GM19455 (cell line): ENCODE results near the gene SLC9B1.
"Not testable (repeated sequence)": the region's sequence is repeated elsewhere in the genome, so short reads cannot be mapped to it uniquely, and the experiment has no call there.

ENCODE experiments used
- ATAC-seq: cut with Tn5 transposase; IDR thresholded peaks from one replicate; pipeline ENCODE4 v1.9.1; 2021; ENCODE audit not compliant: unreplicated experiment

SLC9B1 gene

DNA sequence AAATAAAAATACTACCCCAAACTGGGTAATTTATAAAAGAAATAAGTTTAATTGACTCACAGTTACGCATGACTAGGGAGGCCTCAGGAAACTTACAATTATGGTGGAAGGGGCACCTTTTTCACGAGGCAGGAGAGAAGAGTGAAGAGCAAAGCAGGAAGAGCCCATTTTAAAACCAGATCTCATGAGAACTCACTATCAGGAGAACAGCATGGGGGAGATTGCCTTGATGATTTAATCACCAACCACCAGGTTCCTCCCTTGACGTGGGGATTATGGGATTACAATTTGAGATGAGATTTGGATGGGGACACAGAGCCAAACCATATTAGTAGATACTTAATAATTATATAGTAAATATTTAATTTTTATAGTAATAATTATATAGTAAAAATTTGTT is 140.6 kb downstream of the SLC9B1 start:
- ATAC-seq, result no peak

DNA sequence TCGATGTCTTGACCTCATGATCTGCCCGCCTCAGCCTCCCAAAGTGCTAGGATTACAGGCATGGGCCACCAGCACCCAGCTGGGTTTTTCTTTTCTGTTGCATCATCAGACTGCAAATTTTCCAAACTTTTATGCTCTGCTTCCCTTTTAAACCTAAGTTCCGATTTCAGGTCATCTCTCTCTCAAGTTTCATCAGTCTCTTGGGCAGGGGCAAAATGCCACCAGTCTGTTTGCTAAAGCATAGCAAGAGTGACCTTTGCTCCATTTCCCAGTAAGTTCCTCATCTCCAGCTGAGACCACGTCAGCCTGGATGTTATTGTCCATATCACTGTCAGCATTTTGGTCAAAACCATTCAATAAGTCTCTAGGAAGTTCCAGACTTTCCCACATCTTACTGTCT is 141.2 kb downstream of the SLC9B1 start:
- not testable (repeated sequence) for ATAC-seq

DNA sequence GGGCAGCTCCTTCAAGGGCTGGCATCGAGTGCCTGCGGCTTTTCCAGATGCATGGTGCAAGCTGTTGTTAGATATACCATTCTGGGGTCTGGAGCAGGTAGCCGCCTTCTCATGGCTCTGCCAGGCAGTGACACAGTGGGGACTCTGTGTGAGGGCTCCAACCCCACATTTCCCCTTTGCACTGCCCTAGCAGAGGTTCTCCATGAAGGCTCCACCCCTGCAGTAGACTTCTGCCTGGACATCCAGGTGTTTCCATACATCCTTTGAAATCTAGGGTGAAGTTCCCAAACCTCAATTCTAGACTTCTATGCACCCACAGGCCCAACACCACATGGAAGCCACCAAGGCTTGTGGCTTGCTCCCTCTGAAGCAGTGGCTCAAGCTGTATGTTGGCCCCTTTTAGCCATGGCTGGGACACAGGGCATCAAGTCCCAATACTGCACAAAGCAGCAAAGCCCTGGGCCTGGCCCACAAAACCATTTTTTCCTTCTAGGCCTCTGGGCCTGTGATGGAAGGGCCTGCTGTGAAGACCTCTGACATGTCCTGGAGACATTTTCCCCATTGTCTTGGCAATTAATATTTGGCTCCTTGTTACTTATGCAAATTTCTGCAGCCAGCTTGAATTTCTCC is 141.9 kb downstream of the SLC9B1 start:
- ATAC-seq, result not testable (repeated sequence)

- ATAC-seq, result no peak
These were observed 147.7 kb downstream of the SLC9B1 start for GRCh38 chr4:102871772-102872171.

DNA sequence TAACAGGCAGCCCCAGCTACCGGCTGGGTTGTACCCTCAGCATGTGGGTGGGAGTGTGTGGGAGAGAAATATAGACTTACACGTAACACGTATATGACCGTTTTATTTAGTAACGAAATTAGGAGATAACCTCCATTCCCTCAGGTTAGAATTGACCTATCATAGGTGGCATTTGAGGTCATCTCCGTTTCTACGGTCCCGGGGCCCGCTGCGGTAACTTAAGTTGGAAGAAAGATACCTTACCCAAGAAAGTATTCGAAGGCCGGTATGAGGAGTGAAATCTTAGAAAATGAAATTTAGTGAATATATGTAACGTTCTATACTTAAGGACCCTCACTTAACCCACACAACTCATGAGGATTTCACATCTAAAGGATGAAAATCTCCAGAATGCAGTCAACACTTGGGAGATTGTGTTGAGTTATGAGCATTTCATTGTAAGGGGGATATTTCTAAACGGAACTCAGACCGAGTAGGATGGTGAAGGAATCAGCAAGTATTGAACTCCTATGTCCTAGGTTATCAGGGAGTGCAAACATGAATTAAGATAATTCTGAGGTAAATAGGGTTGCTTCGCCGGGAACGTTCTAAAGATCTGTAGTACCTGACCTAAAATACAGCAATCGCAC is 149.8 kb downstream of the SLC9B1 start:
- ATAC-seq, result peak; percentile 33

DNA sequence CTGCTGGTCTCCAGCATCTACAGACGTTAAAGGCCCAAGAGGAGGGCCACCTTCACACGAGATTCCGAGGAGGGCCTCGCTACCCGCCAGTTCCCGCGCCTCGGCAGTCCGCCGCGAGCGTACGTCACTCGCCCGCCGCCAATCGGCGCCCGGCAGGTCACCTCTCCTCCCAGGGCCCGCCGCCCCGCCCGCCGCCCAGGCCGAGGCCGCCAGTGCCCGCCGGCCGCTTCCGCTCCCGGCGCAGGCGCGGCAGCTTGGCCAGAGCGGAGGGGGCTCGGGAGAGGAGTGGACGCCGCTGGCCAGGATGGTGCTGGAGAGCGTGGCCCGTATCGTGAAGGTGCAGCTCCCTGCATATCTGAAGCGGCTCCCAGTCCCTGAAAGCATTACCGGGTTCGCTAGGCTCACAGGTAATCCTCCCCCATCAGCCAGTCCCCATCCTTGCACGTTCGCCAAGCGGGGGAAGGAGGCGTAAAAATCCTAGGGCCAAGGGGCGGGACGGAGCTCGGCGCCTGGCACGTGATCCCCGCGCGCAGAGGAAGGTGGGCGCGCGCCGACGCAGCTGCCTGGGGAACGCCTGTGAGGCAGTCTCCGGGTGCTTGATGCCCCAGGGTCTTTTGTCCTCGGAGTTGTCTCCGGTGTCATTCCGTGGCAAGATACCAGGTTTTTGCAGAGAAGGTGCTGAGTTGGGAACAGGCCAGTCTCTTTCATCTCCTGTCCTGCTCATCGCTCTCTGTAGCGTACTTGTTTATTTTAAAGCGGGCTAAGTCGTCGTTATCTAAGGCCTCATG is 150.5 kb downstream of the SLC9B1 start, which contains the start of gene CISD2:
Gene CISD2, plus strand, starts transcription at position 212 of the 788 bp plus-strand sequence. Its CDS starts 93 bp downstream, at position 305.
- ATAC-seq, result peak; percentile 86

GRCh38 chr4:102868153-102868780 is 151.2 kb downstream of the SLC9B1 start:
- ATAC-seq, result peak; percentile 58

DNA sequence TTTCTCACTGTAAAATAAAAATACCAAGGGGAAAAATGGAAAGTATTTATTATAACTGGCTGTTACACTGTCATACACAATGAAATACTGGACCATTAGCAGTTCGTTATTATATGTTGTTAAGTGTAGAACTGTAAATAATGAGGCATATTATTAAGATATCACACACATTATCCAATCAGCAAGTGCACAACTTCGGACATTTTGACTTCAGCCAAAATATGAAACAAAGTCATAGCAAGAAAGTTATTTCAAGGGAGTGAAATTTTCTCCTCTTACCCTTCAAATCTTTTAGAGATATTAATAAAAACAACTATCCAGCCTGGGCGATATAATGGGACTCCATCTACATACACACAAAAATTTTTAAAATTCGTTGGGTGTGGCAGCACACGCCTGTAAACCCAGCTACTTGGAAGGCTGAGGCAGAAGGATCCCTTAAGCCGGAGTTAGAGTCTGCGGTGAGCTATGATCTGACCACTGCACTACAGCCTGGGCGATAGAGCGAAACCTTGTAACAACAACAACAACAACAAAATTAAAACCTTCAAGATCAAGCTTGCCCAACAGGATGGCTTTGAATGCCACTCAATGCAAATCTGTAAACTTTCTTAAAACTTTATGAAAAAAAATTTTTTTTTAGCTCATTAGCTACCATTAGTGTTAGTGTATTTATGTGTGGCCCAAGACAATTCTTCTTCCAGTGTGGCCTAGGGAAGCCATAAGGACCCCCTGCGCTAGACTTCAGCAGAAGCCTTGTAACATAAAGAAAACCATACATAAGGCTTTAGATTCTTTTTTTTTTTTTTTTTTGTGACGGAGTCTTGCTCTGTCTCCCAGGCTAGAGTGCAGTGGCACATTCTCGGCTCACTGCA is 152.0 kb downstream of the SLC9B1 start:
- ATAC-seq, result no peak

DNA sequence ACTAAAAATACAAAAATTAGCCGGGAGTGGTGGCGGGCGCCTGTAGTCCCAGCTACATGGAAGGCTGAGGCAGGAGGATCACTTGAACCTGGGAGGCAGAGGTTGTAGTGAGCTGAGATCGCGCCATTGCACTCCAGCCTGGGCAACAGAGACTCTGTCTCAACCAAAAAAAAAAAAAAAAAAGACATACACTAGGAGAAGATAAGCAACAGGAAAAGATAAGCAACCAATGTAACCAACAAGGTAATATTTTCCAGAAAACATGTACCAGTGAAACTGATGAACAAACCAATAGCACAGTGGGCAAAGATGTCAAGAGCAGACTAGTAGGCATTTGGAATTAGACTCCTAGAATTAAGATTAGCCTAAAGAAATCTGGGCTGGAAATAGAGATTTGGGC is 154.2 kb downstream of the SLC9B1 start:
- not testable (repeated sequence) for ATAC-seq

GRCh38 chr4:102862747-102863146 is 156.8 kb downstream of the SLC9B1 start:
- ATAC-seq, result no peak

DNA sequence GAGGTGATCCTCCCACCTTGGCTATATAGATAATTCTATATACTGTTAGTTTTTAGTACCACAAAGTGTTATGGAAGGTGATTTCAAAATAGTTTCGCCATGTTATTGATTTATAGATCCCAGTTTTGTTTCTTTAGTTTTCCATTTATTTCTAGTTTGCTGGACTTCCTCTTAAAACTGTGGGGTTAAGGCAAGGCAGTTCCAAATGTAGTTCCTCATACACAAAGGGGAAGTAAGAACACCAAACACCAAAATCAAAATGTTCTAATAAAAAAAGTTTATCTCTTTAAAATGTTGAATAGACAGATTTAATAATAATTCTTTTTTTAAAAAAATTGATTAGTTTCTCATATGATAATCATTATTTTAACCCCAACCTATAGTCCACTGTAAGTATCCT is 157.5 kb downstream of the SLC9B1 start:
- no peak for ATAC-seq

GRCh38 chr4:102860611-102861324 is 158.7 kb downstream of the SLC9B1 start:
- ATAC-seq, result no peak

GRCh38 chr4:102858828-102859464 is 160.6 kb downstream of the SLC9B1 start:
- ATAC-seq, result no peak
